Kidney (tissue), 14 donors: Measurements from ENCODE around the gene CTNND2. TPM values are rescaled to one million over a fixed set of nuclear protein-coding genes. Genes with fewer than 3 reads are reported as not detected.

Source experiments
- DNase-seq, 5 donors: peaks; one replicate each; pipeline ENCODE4 v3.0.0-alpha.2; 2013 to 2020
- FAIRE-seq: peaks from 2 replicates; lab custom pipeline; 2012; peaks lifted over from hg19 to GRCh38; lab: Jason Lieb, UNC
- H3K27ac ChIP-seq, 2 donors: one replicate each; pipeline ENCODE4 v1.7.0; 2013; ENCODE audit warnings: low read depth in 2 of 2, low read length in 2 of 2, inconsistent platforms in 1 of 2
- H3K27me3 ChIP-seq: one replicate; pipeline ENCODE4 v1.7.1; 2013; ENCODE audit warnings: low read length, inconsistent platforms; ENCODE audit not compliant: control insufficient read depth, insufficient read depth
- H3K36me3 ChIP-seq, 3 donors: one replicate each; pipeline versions ENCODE4 v1.7.0 to v1.7.1; 2013; ENCODE audit warnings: low read length in 3 of 3, control low read depth in 1 of 3, inconsistent platforms in 1 of 3; ENCODE audit not compliant: insufficient read depth in 3 of 3, control insufficient read depth in 2 of 3
- H3K4me1 ChIP-seq, 3 donors: one replicate each; pipeline versions ENCODE4 v1.7.0 to v1.7.1; 2013; ENCODE audit warnings: low read length in 3 of 3, inconsistent platforms in 1 of 3, low read depth in 1 of 3; ENCODE audit not compliant: control insufficient read depth in 2 of 3, insufficient read depth in 2 of 3
- H3K4me3 ChIP-seq, 3 donors: one replicate each; pipeline versions ENCODE4 v1.7.0 to v1.8.1; 2013; ENCODE audit warnings: low read length in 3 of 3, control low read depth in 1 of 3, inconsistent platforms in 1 of 3
- H3K9ac ChIP-seq, 3 donors: one replicate each; pipeline versions ENCODE4 v1.7.0 to v1.7.1; 2013; ENCODE audit warnings: low read length in 3 of 3, control low read depth in 1 of 3, inconsistent platforms in 1 of 3
- H3K9me3 ChIP-seq, 3 donors: one replicate each; pipeline versions ENCODE4 v1.7.0 to v1.7.1; 2013; ENCODE audit warnings: low read length in 3 of 3, control low read depth in 1 of 3, inconsistent platforms in 1 of 3; ENCODE audit not compliant: control insufficient read depth in 2 of 3, insufficient read depth in 1 of 3
- CTCF ChIP-seq: IDR thresholded peaks from 3 replicates; pipeline ENCODE4 v1.5.1; 2012; ENCODE audit warnings: mild to moderate bottlenecking, moderate library complexity, borderline replicate concordance; ENCODE audit not compliant: insufficient read depth; ENCODE audit errors: extremely low read depth
- intact Hi-C: fragments of 100-400 bp; cut with DNase I; formaldehyde crosslinking; loops from one replicate; pipeline ENCODE4 v1.11.1; 2022
- polyA plus RNA-seq: library from polyadenylated mRNA; stranded (reverse); fragments of 350-450 nt; fragmentation: Illumina TruSeq; extraction: RNeasy Lipid Tissue Mini Kit (QIAGEN cat#74804); gene quantifications from one replicate; pipeline ENCODE4 v1.2.3, GENCODE V29; 2014; ENCODE audit warnings: low read depth, low replicate concordance; ENCODE audit not compliant: insufficient read depth
- total RNA-seq: library from RNA; stranded (reverse); fragmentation: NEBNext Ultra II Directional; extraction: Animal tissue kit (Norgen Biotek cat#: 25700); gene quantifications from one replicate; pipeline ENCODE4 v1.2.1, GENCODE V29; 2021
- donor health status: control.
- donor health status: control.
- donor health status: control.
- donor health status: control.
- donor health status: control.
- donor health status: DM: yes; HTN: yes; CAD: no.
- donor health status: Normal renal cell carcinoma (clear cell type).

Gene CTNND2
- total and polyA plus RNA-seq, 2 donors from 2014 or later = 0.15 to 0.79 TPM

- FAIRE-seq (no peak), DNase-seq (no peak)
- Histone ChIP-seq H3K4me3 (no peak overlapping the region), H3K4me1 (no peaks in the 10 kb centered on the region), H3K9ac (no peak overlapping the region), H3K9me3 (no peaks in the 10 kb centered on the region), H3K27ac (no peak overlapping the region), H3K36me3 (no peaks in the 10 kb centered on the region), H3K27me3 (no peaks in the 10 kb centered on the region)
- TF ChIP-seq CTCF = no peak
- intact Hi-C loops = no loop called here
Observed at GRCh38 chr5:11574787-11575186, 329.5 kb downstream of the CTNND2 start.

GRCh38 chr5:11573140-11573992, 330.9 kb downstream of the CTNND2 start:
- intact Hi-C loops = no loop called here
- no peak overlapping the region for H3K9ac ChIP-seq
- no peak overlapping the region for H3K4me3 ChIP-seq
- no peak overlapping the region for H3K27ac ChIP-seq
- no peak for FAIRE-seq
- no peak for DNase-seq
- no peak for TF ChIP-seq CTCF
- H3K36me3 ChIP-seq = no peaks in the 10 kb centered on the region
- no peaks in the 10 kb centered on the region for H3K9me3 ChIP-seq
- no peaks in the 10 kb centered on the region for H3K4me1 ChIP-seq
- no peaks in the 10 kb centered on the region for H3K27me3 ChIP-seq

- no peak overlapping the region for H3K9ac ChIP-seq
- no peaks in the 10 kb centered on the region for H3K4me1 ChIP-seq
- H3K9me3 ChIP-seq = no peaks in the 10 kb centered on the region
- no peaks in the 10 kb centered on the region for H3K36me3 ChIP-seq
- intact Hi-C loops = no loop called here
- H3K27ac ChIP-seq = no peak overlapping the region
- TF ChIP-seq CTCF = no peak
- no peak for DNase-seq
- H3K4me3 ChIP-seq = no peak overlapping the region
- no peak for FAIRE-seq
- H3K27me3 ChIP-seq = no peaks in the 10 kb centered on the region
Observed at GRCh38 chr5:11564706-11565105, 339.5 kb downstream of the CTNND2 start.

- Histone ChIP-seq H3K9me3 (no peaks in the 10 kb centered on the region), H3K27ac (no peak overlapping the region), H3K4me3 (no peak overlapping the region), H3K4me1 (no peaks in the 10 kb centered on the region), H3K36me3 (no peaks in the 10 kb centered on the region), H3K27me3 (no peaks in the 10 kb centered on the region), H3K9ac (no peak overlapping the region)
- DNase-seq (no peak), FAIRE-seq (no peak)
- intact Hi-C loops = no loop called here
- TF ChIP-seq CTCF = no peak
Observed at GRCh38 chr5:11563822-11564221, 340.4 kb downstream of the CTNND2 start.
